HepG2 (cell line): ENCODE measurements around the gene PRRC2A. TPM values are rescaled to one million over a fixed set of nuclear protein-coding genes. Genes with fewer than 3 reads are reported as not detected.

Source experiments
- FOXO1 ChIP-seq: sonication (generic); formaldehyde crosslinking; IDR thresholded peaks from 2 replicates; pipeline ENCODE4 v1.4.0; 2020; ENCODE audit warnings: missing genetic modification reagents
- HNRNPLL ChIP-seq: fragments of 200-400 bp; formaldehyde crosslinking; IDR thresholded peaks from 2 replicates; pipeline ENCODE4 v1.6.1; 2017; ENCODE audit warnings: mild to moderate bottlenecking, low read depth, low read length; ENCODE audit not compliant: poor library complexity, severe bottlenecking
- HNRNPUL1 ChIP-seq: fragments of 200-400 bp; formaldehyde crosslinking; IDR thresholded peaks from 2 replicates; pipeline ENCODE4 v1.6.1; 2017; ENCODE audit warnings: low read depth, mild to moderate bottlenecking, low read length, moderate library complexity
- HOXA5 ChIP-seq: sonication (generic); formaldehyde crosslinking; IDR thresholded peaks from 2 replicates; pipeline ENCODE4 v1.4.0; 2020; ENCODE audit warnings: missing genetic modification reagents
- MAFG ChIP-seq: sonication (generic); formaldehyde crosslinking; IDR thresholded peaks from 2 replicates; pipeline ENCODE4 v1.5.1; 2020; ENCODE audit warnings: mild to moderate bottlenecking, missing genetic modification reagents
- MAZ ChIP-seq, 2 experiments: sonication (generic) in 1 of 2; formaldehyde crosslinking in 1 of 2; IDR thresholded peaks; 2 replicates each; pipeline versions ENCODE4 v1.5.0 to v1.6.1; 2012 to 2020; ENCODE audit warnings: low read depth in 2 of 2, mild to moderate bottlenecking in 2 of 2, borderline replicate concordance in 1 of 2, improper control_type of control experiment in 1 of 2, low read length in 1 of 2, missing genetic modification reagents in 1 of 2, moderate library complexity in 1 of 2
- MLLT10 ChIP-seq: sonication (generic); formaldehyde crosslinking; IDR thresholded peaks from 2 replicates; pipeline ENCODE4 v1.4.0; 2020; ENCODE audit warnings: missing genetic modification reagents
- NFE2L2 ChIP-seq: fragments of 150-350 bp; IDR thresholded peaks from 2 replicates; pipeline ENCODE4 v1.6.1; 2014; ENCODE audit warnings: low read length
- NFYB ChIP-seq: sonication (generic); formaldehyde crosslinking; IDR thresholded peaks from 2 replicates; pipeline ENCODE4 v1.4.0; 2020; ENCODE audit warnings: missing genetic modification reagents
- PCBP2 ChIP-seq: fragments of 200-400 bp; formaldehyde crosslinking; optimal IDR thresholded peaks from 2 replicates; pipeline ENCODE3; 2018; ENCODE audit warnings: low read length, low read depth; ENCODE audit not compliant: poor library complexity, severe bottlenecking
- ZBTB7A ChIP-seq: sonication (generic); formaldehyde crosslinking; IDR thresholded peaks from 2 replicates; pipeline ENCODE4 v1.8.0; 2022; ENCODE audit warnings: mild to moderate bottlenecking, missing genetic modification reagents
- ZFP62 ChIP-seq: sonication (generic); formaldehyde crosslinking; IDR thresholded peaks from 2 replicates; pipeline ENCODE4 v1.4.0; 2020; ENCODE audit warnings: missing genetic modification reagents
- ZNF331 ChIP-seq: sonication (generic); formaldehyde crosslinking; IDR thresholded peaks from 2 replicates; pipeline ENCODE4 v1.4.0; 2020; ENCODE audit warnings: missing genetic modification reagents
- ZNF33B ChIP-seq: sonication (generic); formaldehyde crosslinking; IDR thresholded peaks from 2 replicates; pipeline ENCODE4 v1.5.1; 2020; ENCODE audit warnings: mild to moderate bottlenecking, missing genetic modification reagents
- ZNF501 ChIP-seq: sonication (generic); formaldehyde crosslinking; IDR thresholded peaks from 2 replicates; pipeline ENCODE4 v1.5.1; 2020; ENCODE audit warnings: mild to moderate bottlenecking, moderate library complexity, missing genetic modification reagents
- ZNF572 ChIP-seq: sonication (generic); formaldehyde crosslinking; IDR thresholded peaks from 2 replicates; pipeline ENCODE4 v1.5.1; 2020; ENCODE audit warnings: mild to moderate bottlenecking, missing genetic modification reagents
- ZNF792 ChIP-seq: IDR thresholded peaks from 2 replicates; pipeline ENCODE4 v1.6.1; 2016
- ZNF891 ChIP-seq: sonication (generic); formaldehyde crosslinking; IDR thresholded peaks from 2 replicates; pipeline ENCODE4 v1.5.0; 2020; ENCODE audit warnings: mild to moderate bottlenecking, missing genetic modification reagents
- ZSCAN9 ChIP-seq: IDR thresholded peaks from 2 replicates; pipeline ENCODE4 v1.6.1; 2016; ENCODE audit warnings: borderline replicate concordance
- polyA plus RNA-seq, 8 experiments: library from polyadenylated mRNA; depleted of rRNA in 3 of 8; stranded (reverse) in 7 of 8; unstranded in 1 of 8; fragments of >200 nt; fragmentation: Illumina TruSeq in 4 of 8; extraction: Trizol in 4 of 8; gene quantifications; 2 replicates each; pipeline versions ENCODE4 v1.2.1 to v1.2.3, GENCODE V29; 2011 to 2016; ENCODE audit warnings: low read depth in 4 of 8, missing spikeins in 1 of 8, mixed read lengths in 1 of 8; ENCODE audit not compliant: insufficient read depth in 1 of 8
- total RNA-seq, 5 experiments: library from RNA; depleted of rRNA; stranded (reverse); fragments of >200 nt; fragmentation: Illumina TruSeq; extraction: Trizol; gene quantifications; 2 replicates each; pipeline ENCODE4 v1.2.3, GENCODE V29; 2016; ENCODE audit warnings: low read depth in 1 of 5
- TF ChIP-seq, protein P1 (sequence below): sonication (generic); formaldehyde crosslinking; IDR thresholded peaks from 2 replicates; pipeline ENCODE4 v1.9.0; 2022; ENCODE audit warnings: missing genetic modification reagents, mild to moderate bottlenecking, borderline replicate concordance
- TF ChIP-seq, protein P2 (sequence below): sonication (generic); formaldehyde crosslinking; IDR thresholded peaks from 2 replicates; pipeline ENCODE4 v1.5.0; 2020; ENCODE audit warnings: mild to moderate bottlenecking, missing genetic modification reagents
- TF ChIP-seq, protein P3 (sequence below): sonication (generic); formaldehyde crosslinking; IDR thresholded peaks from 2 replicates; pipeline ENCODE4 v1.5.1; 2020; ENCODE audit warnings: missing genetic modification reagents, mild to moderate bottlenecking, borderline replicate concordance
- TF ChIP-seq, protein P4 (sequence below): sonication (generic); formaldehyde crosslinking; IDR thresholded peaks from 2 replicates; pipeline ENCODE4 v1.4.0; 2020; ENCODE audit warnings: missing genetic modification reagents

PRRC2A gene
- total and polyA plus RNA-seq, 2 of the 13 experiments (the other 11 are each of a cell fraction or from before 2014, with no cell fraction given) = 38.9 to 47.4 TPM

DNA sequence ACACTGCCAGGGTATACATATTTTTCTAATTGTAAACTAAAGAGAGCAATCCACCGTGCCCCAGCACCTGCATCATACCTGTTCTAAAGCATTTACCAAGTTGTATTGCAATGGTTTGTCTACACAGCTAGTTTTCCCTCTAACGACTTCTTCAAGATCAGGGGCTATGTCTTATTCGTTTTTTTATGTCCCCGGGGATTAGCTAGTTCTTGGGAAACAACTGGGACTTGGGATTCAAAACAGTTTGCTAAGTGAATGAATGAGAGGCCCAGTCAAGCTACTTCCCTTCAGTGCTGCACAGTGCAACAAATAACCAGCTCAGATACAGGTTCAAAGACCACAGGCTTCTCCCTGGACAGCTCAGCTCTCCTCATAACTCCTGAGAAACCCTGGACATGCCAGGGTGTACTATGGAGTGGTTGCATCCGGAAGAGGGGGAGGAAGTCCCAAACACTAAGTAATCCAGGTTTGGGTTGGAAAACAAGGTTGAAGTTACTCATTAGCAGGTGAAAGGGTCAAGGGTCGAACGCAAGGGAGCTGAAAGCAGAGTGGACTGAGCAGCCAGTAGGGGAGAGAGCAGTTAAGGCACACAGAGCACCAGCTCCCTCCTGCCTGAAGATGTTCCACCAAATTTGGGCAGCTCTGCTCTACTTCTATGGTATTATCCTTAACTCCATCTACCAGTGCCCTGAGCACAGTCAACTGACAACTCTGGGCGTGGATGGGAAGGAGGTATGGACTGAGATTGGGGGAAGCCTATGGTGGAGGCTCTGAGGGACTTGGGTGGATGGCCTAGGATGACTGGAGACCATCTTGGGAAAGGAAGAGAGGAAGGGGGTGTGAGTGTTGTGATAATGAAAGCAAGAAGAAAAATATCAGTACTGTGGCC, 35.1 kb downstream of the PRRC2A start, which contains the start of gene APOM (continued):
- TF ChIP-seq, protein P1, sequence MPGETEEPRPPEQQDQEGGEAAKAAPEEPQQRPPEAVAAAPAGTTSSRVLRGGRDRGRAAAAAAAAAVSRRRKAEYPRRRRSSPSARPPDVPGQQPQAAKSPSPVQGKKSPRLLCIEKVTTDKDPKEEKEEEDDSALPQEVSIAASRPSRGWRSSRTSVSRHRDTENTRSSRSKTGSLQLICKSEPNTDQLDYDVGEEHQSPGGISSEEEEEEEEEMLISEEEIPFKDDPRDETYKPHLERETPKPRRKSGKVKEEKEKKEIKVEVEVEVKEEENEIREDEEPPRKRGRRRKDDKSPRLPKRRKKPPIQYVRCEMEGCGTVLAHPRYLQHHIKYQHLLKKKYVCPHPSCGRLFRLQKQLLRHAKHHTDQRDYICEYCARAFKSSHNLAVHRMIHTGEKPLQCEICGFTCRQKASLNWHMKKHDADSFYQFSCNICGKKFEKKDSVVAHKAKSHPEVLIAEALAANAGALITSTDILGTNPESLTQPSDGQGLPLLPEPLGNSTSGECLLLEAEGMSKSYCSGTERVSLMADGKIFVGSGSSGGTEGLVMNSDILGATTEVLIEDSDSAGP (CRISPR knock-in tag) = peak; percentile 85
- TF ChIP-seq ZSCAN9 (CRISPR knock-in tag) (peak; percentile 92), NFE2L2 (0 out of 2 replicates have a peak, but pooled peaks have one; percentile 24), HNRNPLL (no peak), FOXO1 (CRISPR knock-in tag) (peak; percentile 98), HNRNPUL1 (no peak), ZNF792 (peak; percentile 97), ZNF331 (CRISPR knock-in tag) (peak; percentile 98), PCBP2 (no peak), ZNF891 (CRISPR knock-in tag) (peak; percentile 65; the same call in 1 of the 2 replicates), ZNF572 (peak; percentile 98), ZNF501 (CRISPR knock-in tag) (peak; percentile 88), NFYB (CRISPR knock-in tag) (no peak; the same call in 1 of the 2 replicates), ZNF33B (peak; percentile 97), ZBTB7A (CRISPR knock-in tag) (peak; percentile 84), MLLT10 (CRISPR knock-in tag) (no peak), ZFP62 (CRISPR knock-in tag) (no peak), MAFG (CRISPR knock-in tag) (no peak), MAZ (IDR thresholded peaks at IDR 0.05; ENCODE audit: borderline replicate concordance, low read depth, low read length) (no peak), MAZ (CRISPR knock-in tag; IDR thresholded peaks at IDR 0.05; ENCODE audit: low read depth) (peak; percentile 87), HOXA5 (CRISPR knock-in tag) (peak; percentile 69; the same call in 1 of the 2 replicates)
- TF ChIP-seq, protein P2, sequence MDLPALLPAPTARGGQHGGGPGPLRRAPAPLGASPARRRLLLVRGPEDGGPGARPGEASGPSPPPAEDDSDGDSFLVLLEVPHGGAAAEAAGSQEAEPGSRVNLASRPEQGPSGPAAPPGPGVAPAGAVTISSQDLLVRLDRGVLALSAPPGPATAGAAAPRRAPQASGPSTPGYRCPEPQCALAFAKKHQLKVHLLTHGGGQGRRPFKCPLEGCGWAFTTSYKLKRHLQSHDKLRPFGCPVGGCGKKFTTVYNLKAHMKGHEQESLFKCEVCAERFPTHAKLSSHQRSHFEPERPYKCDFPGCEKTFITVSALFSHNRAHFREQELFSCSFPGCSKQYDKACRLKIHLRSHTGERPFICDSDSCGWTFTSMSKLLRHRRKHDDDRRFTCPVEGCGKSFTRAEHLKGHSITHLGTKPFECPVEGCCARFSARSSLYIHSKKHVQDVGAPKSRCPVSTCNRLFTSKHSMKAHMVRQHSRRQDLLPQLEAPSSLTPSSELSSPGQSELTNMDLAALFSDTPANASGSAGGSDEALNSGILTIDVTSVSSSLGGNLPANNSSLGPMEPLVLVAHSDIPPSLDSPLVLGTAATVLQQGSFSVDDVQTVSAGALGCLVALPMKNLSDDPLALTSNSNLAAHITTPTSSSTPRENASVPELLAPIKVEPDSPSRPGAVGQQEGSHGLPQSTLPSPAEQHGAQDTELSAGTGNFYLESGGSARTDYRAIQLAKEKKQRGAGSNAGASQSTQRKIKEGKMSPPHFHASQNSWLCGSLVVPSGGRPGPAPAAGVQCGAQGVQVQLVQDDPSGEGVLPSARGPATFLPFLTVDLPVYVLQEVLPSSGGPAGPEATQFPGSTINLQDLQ (CRISPR knock-in tag) = no peak
- TF ChIP-seq, protein P3, sequence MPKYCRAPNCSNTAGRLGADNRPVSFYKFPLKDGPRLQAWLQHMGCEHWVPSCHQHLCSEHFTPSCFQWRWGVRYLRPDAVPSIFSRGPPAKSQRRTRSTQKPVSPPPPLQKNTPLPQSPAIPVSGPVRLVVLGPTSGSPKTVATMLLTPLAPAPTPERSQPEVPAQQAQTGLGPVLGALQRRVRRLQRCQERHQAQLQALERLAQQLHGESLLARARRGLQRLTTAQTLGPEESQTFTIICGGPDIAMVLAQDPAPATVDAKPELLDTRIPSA (CRISPR knock-in tag) = 0 out of 2 replicates have a peak, but pooled peaks have one; percentile 74
- TF ChIP-seq, protein P4, sequence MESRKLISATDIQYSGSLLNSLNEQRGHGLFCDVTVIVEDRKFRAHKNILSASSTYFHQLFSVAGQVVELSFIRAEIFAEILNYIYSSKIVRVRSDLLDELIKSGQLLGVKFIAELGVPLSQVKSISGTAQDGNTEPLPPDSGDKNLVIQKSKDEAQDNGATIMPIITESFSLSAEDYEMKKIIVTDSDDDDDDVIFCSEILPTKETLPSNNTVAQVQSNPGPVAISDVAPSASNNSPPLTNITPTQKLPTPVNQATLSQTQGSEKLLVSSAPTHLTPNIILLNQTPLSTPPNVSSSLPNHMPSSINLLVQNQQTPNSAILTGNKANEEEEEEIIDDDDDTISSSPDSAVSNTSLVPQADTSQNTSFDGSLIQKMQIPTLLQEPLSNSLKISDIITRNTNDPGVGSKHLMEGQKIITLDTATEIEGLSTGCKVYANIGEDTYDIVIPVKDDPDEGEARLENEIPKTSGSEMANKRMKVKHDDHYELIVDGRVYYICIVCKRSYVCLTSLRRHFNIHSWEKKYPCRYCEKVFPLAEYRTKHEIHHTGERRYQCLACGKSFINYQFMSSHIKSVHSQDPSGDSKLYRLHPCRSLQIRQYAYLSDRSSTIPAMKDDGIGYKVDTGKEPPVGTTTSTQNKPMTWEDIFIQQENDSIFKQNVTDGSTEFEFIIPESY (CRISPR knock-in tag) = peak; percentile 79; the same call in 1 of the 2 replicates
